Mammary microvascular endothelial cell (primary cell): ENCODE results near the gene MIF4GD. TPM values are rescaled to one million over a fixed set of nuclear protein-coding genes. Genes with fewer than 3 reads are reported as not detected.

Source experiments
- total RNA-seq: library from RNA; depleted of rRNA; stranded (reverse); fragments of >200 nt; gene quantifications from 2 replicates; pipeline ENCODE4 v1.2.3, GENCODE V29; 2015

Gene MIF4GD
- total RNA-seq: 14.1 and 23.5 TPM in 2 replicates

GRCh38 chr17:75270966-75271232 is at the start of gene MIF4GD:
Gene MIF4GD, minus strand, starts transcription at chr17:75271231. Its CDS starts 1,036 bp downstream, at chr17:75270195.

GRCh38 chr17:75289115-75289831 is 18.2 kb upstream of the MIF4GD start, which contains the start of gene SLC25A19:
Gene SLC25A19, minus strand, starts transcription at chr17:75289433. Its CDS starts 2,669 bp downstream, at chr17:75286764.

GRCh38 chr17:75261336-75262111 is 9.5 kb downstream of the MIF4GD start, which contains the start of the genes GGA3 and MRPS7:
Gene GGA3, minus strand, starts transcription at chr17:75261606. Its CDS starts 19 bp downstream, at chr17:75261587.
Gene MRPS7, plus strand, starts transcription at chr17:75261879. Its CDS starts 22 bp downstream, at chr17:75261901.

Other genes with a start within 250 kb of the MIF4GD start
- 191 and 298 TPM in 2 replicates for gene ATP5PD, start 224.3 kb downstream of the MIF4GD start, total RNA-seq
- 15.0 and 19.5 TPM in 2 replicates for gene KCTD2, start 224.0 kb downstream of the MIF4GD start, total RNA-seq
- gene SLC16A5, start 183.3 kb downstream of the MIF4GD start, total RNA-seq: 4.7 and 6.0 TPM in 2 replicates
- gene ARMC7, start 161.3 kb downstream of the MIF4GD start, total RNA-seq: 6.3 and 7.8 TPM in 2 replicates
- gene NT5C, start 139.5 kb downstream of the MIF4GD start, total RNA-seq: 60.8 and 62.7 TPM in 2 replicates
- gene JPT1, start 116.7 kb downstream of the MIF4GD start, total RNA-seq: 273 and 396 TPM in 2 replicates
- gene SUMO2, start 88.3 kb downstream of the MIF4GD start, total RNA-seq: 88.3 and 95.2 TPM in 2 replicates
- gene NUP85, start 65.6 kb downstream of the MIF4GD start, total RNA-seq: 44.2 and 50.5 TPM in 2 replicates
- gene GGA3, start 9.6 kb downstream of the MIF4GD start, total RNA-seq: 22.5 and 25.7 TPM in 2 replicates
- gene MRPS7, start 9.4 kb downstream of the MIF4GD start, total RNA-seq: 67.8 and 76.7 TPM in 2 replicates
- gene SLC25A19, start 18.2 kb upstream of the MIF4GD start, total RNA-seq: 16.3 and 19.8 TPM in 2 replicates
- gene GRB2, start 134.4 kb upstream of the MIF4GD start, total RNA-seq: 141 and 147 TPM in 2 replicates
- 35.6 and 48.6 TPM in 2 replicates for gene TMEM94, start 185.4 kb upstream of the MIF4GD start, total RNA-seq
- 24.2 and 32.8 TPM in 2 replicates for gene CASKIN2, start 244.3 kb upstream of the MIF4GD start, total RNA-seq
- 23.2 and 25.4 TPM in 2 replicates for gene TSEN54, start 245.3 kb upstream of the MIF4GD start, total RNA-seq